ENCODE measurements around the gene PRDM16. TPM values are rescaled to one million over a fixed set of nuclear protein-coding genes. Genes with fewer than 3 reads are reported as not detected.
"Not testable (repeated sequence)": the region's sequence is repeated elsewhere in the genome, so short reads cannot be mapped to it uniquely, and the experiment has no call there.

The PRDM16 gene
- total and polyA plus RNA-seq, 5 experiments from 2014 or later = not detected

DNA sequence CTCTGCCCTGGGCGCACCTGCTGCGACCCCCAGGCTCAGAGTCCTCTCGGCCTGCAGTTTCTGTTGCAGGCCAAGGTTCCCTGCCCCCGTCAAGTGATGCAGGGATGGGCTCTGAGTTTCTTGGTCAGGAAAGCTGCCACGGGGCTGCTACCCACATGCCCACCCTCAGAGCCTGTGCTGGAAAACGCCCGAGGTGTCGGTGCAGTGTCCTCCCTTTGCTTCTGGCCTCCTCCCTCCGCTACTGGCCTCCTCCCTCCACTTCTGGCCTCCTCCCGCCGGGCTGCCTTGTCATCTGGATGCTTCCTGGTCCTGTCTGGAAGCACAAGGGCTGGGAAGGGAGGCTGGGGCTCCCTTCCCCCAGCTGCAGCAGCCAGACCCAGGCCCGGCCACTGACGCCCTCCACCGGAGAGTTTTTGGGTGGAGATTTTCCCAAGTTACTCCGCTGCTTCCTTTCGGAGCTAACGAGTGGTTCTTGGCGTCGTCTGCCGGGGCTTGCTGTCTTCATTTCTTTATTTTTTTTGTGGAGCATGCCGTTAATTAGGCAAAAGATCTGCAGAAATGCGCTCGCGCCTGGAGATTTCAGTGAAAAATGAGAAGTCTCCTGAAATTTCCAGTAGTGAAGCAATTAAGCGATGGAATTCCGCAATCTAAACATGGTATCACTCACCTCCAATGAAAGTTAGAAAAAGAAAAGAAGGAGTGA, 17.4 kb downstream of the PRDM16 start:
- Mint-ChIP-seq H3K4me1 (no peaks in the 10 kb centered on the region), H3K27me3 (no peaks in the 10 kb centered on the region)
- POLR2A ChIA-PET = no interaction called here

DNA sequence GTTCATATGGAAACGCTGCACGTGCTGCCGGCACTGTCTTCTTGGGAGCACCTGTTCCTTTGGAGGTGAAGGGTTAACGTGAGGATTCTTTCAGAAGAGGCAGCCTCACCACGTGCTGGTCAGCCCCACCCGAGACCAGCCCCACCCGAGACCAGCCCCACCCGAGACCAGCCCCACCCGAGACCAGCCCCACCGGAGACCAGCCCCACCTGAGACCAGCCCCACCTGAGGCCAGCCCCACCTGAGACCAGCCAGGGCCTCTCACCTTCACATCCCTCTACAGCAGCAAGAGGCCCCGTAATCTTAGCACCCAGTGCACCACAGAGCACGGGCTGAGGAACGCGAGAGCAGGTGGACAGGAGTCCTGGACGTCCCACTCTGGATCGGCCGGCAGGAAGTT, 18.0 kb downstream of the PRDM16 start:
- POLR2A ChIA-PET = no interaction called here

More for the DNA sequence above, 17.4 kb downstream of the PRDM16 start:
- Mint-ChIP-seq H3K36me3 (no peaks in the 10 kb centered on the region), H3K4me3 (no peak overlapping the region), H3K9me3 (no peaks in the 10 kb centered on the region), H3K27ac (no peak overlapping the region)
- DNase-seq (no peak), ATAC-seq (no peak)

DNA sequence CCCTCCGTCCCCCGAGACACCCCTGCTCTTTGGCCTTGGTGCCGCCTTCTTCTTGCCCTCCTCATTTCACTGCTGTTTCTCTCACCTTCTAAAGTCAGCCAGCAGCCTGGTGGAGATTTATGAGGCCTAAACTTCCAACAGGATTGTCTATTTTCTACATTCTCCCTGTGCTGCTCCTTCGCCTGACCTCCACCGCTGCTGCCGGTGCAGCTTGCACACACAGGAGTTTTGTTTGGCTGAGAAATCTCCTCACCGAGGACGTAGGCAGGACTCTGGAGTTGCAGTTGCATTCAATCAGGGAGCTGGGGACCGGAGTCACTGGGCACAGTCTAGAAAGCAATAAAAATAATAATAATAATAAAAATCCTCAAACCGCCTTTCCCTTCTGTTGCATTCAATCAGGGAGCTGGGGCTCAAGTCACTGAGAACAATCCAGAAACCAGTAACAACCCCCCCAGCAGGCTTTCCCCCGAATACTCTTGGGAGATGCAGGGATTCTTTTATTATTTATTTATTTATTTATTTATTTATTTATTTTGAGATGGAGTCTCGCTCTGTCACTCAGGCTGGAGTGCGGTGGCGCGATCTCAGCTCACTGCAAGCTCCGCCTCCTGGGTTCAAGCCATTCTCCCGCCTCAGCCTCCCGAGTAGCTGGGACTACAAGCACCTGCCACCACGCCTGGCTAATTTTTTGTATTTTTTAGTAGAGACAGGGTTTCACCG, 19.1 kb downstream of the PRDM16 start:
- not testable (repeated sequence) for H3K4me3 Mint-ChIP-seq, H3K4me1 Mint-ChIP-seq, H3K27ac Mint-ChIP-seq, H3K27me3 Mint-ChIP-seq, DNase-seq, H3K9me3 Mint-ChIP-seq, ATAC-seq, H3K36me3 Mint-ChIP-seq
- POLR2A ChIA-PET = interaction anchor here (0.8 kb wide), 1 partner anchor 54 kb away, joined by 3 read pairs; no protein-coding TSS in a partner anchor

More for the DNA sequence above, 18.0 kb downstream of the PRDM16 start:
- Mint-ChIP-seq H3K27me3 (no peaks in the 10 kb centered on the region), H3K36me3 (no peaks in the 10 kb centered on the region), H3K4me3 (no peak overlapping the region), H3K9me3 (no peaks in the 10 kb centered on the region), H3K4me1 (no peaks in the 10 kb centered on the region), H3K27ac (no peak overlapping the region)
- DNase-seq (no peak), ATAC-seq (no peak)

DNA sequence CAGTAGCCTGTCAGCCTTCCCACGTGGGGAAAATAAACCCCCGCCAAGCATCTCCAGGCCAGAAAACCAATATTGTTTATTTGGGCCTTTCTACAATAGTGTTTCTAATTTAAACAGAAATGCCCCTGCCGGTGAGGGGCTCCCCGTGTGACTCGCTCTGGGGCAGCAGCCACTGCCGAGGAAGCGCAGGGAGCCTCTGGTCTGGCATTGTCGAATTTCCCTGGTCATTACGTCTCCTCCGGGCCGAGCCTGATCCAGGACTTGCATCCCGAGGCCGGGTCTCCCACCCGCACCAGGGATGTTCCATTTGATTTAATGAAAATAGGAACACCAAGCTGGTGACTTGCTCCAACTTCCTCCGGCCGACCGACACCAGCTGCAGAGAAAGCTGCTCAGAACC, 20.5 kb downstream of the PRDM16 start:
- ATAC-seq (no peak), DNase-seq (no peak)
- Mint-ChIP-seq H3K27ac (no peak overlapping the region), H3K36me3 (no peaks in the 10 kb centered on the region), H3K27me3 (peaks cover 0 to 10% (median 3%) of the 10 kb centered on the region in 5 donors), H3K4me1 (no peaks in the 10 kb centered on the region), H3K9me3 (no peaks in the 10 kb centered on the region), H3K4me3 (no peak overlapping the region)
- POLR2A ChIA-PET = no interaction called here

GRCh38 chr1:3091334-3091733, 22.3 kb downstream of the PRDM16 start:
- peaks cover 0 to 2% (median 0%) of the 10 kb centered on the region in 4 donors for H3K4me1 Mint-ChIP-seq
- H3K4me3 Mint-ChIP-seq = no peak overlapping the region
- POLR2A ChIA-PET = no interaction called here
- ATAC-seq = no peak
- H3K27ac Mint-ChIP-seq = no peak overlapping the region
- H3K36me3 Mint-ChIP-seq = no peaks in the 10 kb centered on the region
- H3K27me3 Mint-ChIP-seq = peaks cover 0 to 17% (median 7%) of the 10 kb centered on the region in 5 donors
- no peaks in the 10 kb centered on the region for H3K9me3 Mint-ChIP-seq
- no peak for DNase-seq

- H3K36me3 Mint-ChIP-seq = no peaks in the 10 kb centered on the region
- no peak overlapping the region for H3K27ac Mint-ChIP-seq
- DNase-seq (no peak), ATAC-seq (no peak)
- H3K27me3 Mint-ChIP-seq = peaks cover 0 to 26% (median 7%) of the 10 kb centered on the region in 5 donors
- H3K4me3 Mint-ChIP-seq = no peak overlapping the region
- peaks cover 0 to 2% (median 0%) of the 10 kb centered on the region in 4 donors for H3K4me1 Mint-ChIP-seq
- no peaks in the 10 kb centered on the region for H3K9me3 Mint-ChIP-seq
- POLR2A ChIA-PET = no interaction called here
These were observed 23.5 kb downstream of the PRDM16 start for GRCh38 chr1:3092530-3092929.

GRCh38 chr1:3093898-3094626, 25.1 kb downstream of the PRDM16 start:
- no peak overlapping the region for H3K27ac Mint-ChIP-seq

GRCh38 chr1:3094863-3095780, 26.1 kb downstream of the PRDM16 start:
- Mint-ChIP-seq H3K27me3 (peaks cover 0 to 26% (median 7%) of the 10 kb centered on the region in 5 donors), H3K4me1 (peaks cover 0 to 2% (median 0%) of the 10 kb centered on the region in 4 donors), H3K27ac (no peak overlapping the region), H3K9me3 (no peaks in the 10 kb centered on the region), H3K4me3 (no peak overlapping the region), H3K36me3 (no peaks in the 10 kb centered on the region)
- POLR2A ChIA-PET = no interaction called here
- ATAC-seq (no peak), DNase-seq (no peak)

More at GRCh38 chr1:3093898-3094626, 25.1 kb downstream of the PRDM16 start:
- Mint-ChIP-seq H3K36me3 (no peaks in the 10 kb centered on the region), H3K9me3 (no peaks in the 10 kb centered on the region), H3K4me3 (no peak overlapping the region), H3K4me1 (peaks cover 0 to 2% (median 0%) of the 10 kb centered on the region in 4 donors), H3K27me3 (peaks cover 0 to 26% (median 7%) of the 10 kb centered on the region in 5 donors)
- DNase-seq = no peak
- ATAC-seq = no peak
- POLR2A ChIA-PET = no interaction called here

GRCh38 chr1:3096345-3096744, 27.3 kb downstream of the PRDM16 start:
- no peaks in the 10 kb centered on the region for H3K9me3 Mint-ChIP-seq
- ATAC-seq = no peak
- H3K4me1 Mint-ChIP-seq = peaks cover 0 to 3% (median under 1%) of the 10 kb centered on the region in 4 donors
- no peak overlapping the region for H3K4me3 Mint-ChIP-seq
- DNase-seq = no peak
- H3K27me3 Mint-ChIP-seq = peaks cover 0 to 26% (median 7%) of the 10 kb centered on the region in 5 donors
- POLR2A ChIA-PET = no interaction called here
- no peak overlapping the region for H3K27ac Mint-ChIP-seq
- no peaks in the 10 kb centered on the region for H3K36me3 Mint-ChIP-seq

DNA sequence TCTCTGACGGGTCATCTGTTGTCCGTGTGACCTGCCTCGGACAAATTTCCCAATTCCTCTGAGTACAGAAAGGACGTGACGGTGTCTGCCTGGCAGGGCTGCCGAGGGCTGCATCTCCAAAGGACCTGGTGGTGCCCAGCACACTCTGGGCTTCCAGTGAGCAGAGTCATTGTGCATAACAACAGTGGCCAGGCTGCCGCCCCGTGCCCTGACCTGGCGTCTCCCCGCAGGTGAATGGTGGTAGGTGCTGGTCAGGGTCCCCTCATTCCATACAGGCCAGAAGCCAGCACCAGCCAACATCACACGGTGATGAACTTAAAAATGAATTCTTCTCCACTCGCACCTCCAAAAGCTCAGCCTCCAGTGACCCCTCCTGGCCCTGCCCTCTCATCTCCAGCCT, 28.2 kb downstream of the PRDM16 start:
- no peak for ATAC-seq
- no peak overlapping the region for H3K27ac Mint-ChIP-seq
- H3K4me3 Mint-ChIP-seq = no peak overlapping the region
- H3K27me3 Mint-ChIP-seq = peaks cover 0 to 26% (median 7%) of the 10 kb centered on the region in 5 donors
- DNase-seq = no peak
- POLR2A ChIA-PET = no interaction called here
- H3K9me3 Mint-ChIP-seq = no peaks in the 10 kb centered on the region
- no peaks in the 10 kb centered on the region for H3K36me3 Mint-ChIP-seq
- peaks cover 0 to 3% (median under 1%) of the 10 kb centered on the region in 4 donors for H3K4me1 Mint-ChIP-seq

- H3K27me3 Mint-ChIP-seq = peaks cover 0 to 26% (median 7%) of the 10 kb centered on the region in 5 donors
- no peaks in the 10 kb centered on the region for H3K9me3 Mint-ChIP-seq
- no peak overlapping the region for H3K4me3 Mint-ChIP-seq
- ATAC-seq (no peak), DNase-seq (no peak)
- H3K36me3 Mint-ChIP-seq = no peaks in the 10 kb centered on the region
- POLR2A ChIA-PET = no interaction called here
- peaks cover 0 to 3% (median under 1%) of the 10 kb centered on the region in 4 donors for H3K4me1 Mint-ChIP-seq
- H3K27ac Mint-ChIP-seq = no peak overlapping the region
These were observed 28.9 kb downstream of the PRDM16 start for GRCh38 chr1:3097861-3098260.

DNA sequence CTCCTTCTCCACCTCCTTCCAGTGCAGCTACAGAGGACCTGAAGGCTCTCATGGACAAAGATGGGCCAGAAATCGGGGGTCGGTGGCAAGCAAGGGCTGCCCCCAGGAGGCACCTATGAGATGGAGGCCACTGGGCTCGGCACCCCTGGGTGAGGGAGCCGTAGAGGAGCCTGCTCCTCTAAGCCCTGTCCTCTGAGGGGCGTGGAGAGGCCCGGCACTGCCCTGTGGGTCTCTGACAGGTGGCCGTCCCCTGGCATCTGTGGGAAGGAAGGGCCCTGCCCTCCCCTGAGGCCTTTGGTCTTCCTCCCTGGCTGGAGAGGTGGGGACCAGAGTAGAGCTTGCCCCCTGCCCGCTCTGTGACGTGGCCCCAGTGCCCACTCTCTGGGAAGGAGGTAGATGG, 30.9 kb downstream of the PRDM16 start:
- no peak for DNase-seq
- Mint-ChIP-seq H3K9me3 (no peaks in the 10 kb centered on the region), H3K36me3 (no peaks in the 10 kb centered on the region), H3K27ac (no peak overlapping the region), H3K4me1 (peaks cover 0 to 3% (median under 1%) of the 10 kb centered on the region in 4 donors), H3K4me3 (no peak overlapping the region), H3K27me3 (peaks cover 0 to 17% (median 2%) of the 10 kb centered on the region in 5 donors)
- ATAC-seq = no peak
- POLR2A ChIA-PET = no interaction called here

All from naive thymus-derived CD8-positive, alpha-beta T cell (primary cell).